ENCODE measurements around the gene OLIG2.
A peak's percentile ranks its signal among the peaks of the same experiment; 100 is the strongest.

OLIG2 gene

DNA sequence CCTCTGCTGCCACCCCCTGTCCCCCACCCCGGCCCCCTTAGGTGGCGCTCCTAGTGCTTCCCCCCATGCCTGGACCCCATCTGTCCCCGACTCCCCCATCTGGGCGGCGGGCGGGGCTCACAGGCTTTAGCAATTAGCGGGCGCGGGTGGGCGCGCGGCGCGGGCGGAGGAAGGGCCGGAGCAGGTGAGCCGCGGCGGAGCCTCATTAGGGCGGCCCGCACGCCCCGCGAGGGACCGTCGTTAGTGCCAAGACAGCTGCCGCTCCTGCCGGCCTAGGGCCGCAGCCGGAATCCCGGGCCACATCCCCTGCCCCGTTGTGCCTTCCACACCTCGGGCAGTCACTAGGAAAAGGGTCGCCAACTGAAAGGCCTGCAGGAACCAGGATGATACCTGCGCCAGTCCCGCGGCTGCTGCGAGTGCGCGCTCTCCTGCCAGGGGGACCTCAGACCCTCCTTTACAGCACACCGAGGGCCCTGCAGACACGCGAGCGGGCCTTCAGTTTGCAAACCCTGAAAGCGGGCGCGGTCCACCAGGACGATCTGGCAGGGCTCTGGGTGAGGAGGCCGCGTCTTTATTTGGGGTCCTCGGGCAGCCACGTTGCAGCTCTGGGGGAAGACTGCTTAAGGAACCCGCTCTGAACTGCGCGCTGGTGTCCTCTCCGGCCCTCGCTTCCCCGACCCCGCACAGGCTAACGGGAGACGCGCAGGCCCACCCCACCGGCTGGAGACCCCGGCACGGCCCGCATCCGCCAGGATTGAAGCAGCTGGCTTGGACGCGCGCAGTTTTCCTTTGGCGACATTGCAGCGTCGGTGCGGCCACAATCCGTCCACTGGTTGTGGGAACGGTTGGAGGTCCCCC is 7.6 kb downstream of the OLIG2 start:
- no peak for DNase-seq (ENCODE audit: low read depth)

DNA sequence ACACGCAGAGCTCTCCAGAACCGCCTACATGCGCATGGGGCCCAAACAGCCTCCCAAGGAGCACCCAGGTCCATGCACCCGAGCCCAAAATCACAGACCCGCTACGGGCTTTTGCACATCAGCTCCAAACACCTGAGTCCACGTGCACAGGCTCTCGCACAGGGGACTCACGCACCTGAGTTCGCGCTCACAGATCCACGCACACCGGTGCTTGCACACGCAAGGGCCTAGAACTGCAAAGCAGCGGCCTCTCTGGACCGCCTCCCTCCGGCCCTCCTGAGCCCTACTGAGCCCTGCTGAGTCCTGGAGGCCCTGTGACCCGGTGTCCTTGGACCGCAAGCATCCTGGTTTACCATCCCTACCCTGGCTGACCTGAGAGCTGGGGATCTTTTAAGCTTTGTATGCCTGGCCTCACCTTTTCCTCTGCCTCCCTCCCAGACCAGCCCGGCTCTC is 8.3 kb downstream of the OLIG2 start:
- no peak for DNase-seq (ENCODE audit: low read depth)

DNA sequence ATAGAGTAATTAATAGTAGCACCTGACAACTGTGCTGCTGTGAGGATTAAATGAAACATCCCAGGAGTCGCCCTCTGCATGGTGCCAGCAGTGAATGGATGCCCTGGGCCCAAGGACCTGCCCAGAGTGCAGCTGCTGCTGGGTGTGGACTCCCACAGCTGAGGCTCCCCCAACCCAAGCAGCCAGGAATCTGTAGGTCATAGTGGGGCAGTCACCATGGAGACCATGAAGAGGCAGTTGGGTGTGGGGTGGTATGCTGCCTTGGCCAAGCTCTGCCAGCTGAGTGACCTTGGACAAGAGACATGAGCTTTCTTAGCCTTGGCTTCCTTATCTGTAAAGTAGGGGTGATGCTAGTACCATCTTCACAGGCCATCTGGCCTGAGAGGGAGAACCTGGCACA is 9.4 kb downstream of the OLIG2 start:
- DNase-seq (ENCODE audit: low read depth), result no peak

DNA sequence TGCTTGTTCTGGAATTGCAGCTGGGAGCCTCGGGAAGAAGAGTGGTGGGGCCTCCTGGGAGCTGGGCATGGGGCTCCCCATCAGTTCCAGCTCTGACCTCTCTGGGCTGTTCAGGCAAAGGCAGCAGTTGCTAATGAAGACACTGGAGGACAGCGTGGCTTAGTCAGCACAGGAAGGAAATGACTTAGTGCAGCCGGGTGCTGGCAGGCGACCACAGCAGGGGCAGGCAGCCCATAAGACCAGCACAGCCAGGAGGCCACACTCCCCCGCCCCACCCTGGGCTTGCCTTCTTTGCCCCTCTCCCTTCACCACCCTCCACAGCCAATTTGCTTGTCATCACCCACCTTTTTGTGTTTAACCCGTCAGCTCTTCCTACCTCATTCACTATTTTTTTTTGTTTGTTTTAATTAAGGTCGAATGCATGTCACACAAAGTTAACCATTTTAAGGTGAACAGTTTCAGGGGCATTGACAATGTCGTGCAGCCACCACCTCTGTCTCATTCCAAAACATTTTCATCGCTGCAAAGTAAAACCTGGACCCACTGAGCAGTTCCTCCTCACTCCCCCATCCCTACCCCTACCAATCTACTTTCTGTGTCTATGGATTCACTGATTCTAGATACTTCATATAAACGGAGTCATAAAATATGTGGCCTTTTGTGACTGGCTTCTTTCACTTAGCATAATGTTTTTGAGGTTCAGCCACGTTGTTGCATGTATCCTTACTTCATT is 10.9 kb downstream of the OLIG2 start:
- peak; percentile 8 for DNase-seq (ENCODE audit: low read depth)

DNA sequence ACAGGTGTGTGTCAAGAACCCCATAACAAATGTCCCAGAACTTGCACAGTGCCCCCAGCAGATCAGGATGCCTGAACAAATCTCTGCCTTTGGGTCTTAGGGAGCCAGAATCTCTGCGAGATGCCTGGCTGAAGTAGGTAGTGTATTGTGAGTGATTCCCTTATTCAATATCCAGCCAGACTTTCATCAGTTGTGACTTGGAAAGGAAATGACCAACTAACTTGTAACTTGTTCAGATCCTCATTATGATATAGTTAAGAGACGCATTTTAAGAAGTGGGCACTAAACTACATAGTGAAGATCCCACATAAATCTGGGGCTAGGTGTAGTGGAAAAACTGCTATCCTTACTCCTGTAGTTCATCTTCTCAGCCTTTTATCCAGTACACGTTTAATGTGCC is 11.8 kb downstream of the OLIG2 start:
- no peak for DNase-seq (ENCODE audit: low read depth)

DNA sequence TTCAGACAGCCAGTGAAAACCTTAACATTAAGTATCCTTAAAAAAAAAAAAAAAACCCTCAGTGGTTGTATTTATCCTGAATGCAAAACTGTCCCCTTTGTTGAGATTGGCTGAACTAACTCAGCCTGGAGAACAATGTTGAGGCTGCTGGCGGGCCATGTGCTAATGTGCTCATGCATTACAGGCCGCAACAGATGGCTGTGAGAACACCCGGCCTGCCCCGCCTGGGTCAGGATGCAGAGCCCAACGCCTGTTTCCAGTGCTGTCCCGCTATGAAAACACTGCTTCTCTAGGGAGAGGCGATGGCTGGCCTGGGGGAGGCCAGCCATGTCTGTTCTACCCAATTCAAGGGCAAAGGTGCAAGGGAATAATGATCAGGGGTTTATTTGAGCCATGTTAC is 13.8 kb downstream of the OLIG2 start:
- DNase-seq (ENCODE audit: low read depth), result no peak

DNA sequence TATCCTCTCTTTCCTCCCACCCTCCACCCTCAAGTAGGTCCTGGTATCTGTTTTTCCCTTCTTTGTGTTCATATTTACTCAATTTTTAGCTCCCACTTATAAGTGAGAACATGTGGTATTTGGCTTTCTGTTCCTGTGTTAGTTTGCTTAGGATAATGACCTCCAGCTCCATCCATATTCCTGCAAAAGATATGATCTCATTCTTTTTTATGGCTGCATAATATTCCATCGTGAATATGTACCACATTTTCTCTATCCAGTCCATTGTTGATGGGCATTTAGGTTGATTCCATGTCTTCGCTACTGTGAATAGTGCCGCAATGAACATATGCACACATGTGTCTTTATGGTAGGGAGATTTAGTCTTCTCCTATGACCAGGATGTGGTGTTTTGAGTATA is 14.5 kb downstream of the OLIG2 start:
- DNase-seq (ENCODE audit: low read depth), result no peak

DNA sequence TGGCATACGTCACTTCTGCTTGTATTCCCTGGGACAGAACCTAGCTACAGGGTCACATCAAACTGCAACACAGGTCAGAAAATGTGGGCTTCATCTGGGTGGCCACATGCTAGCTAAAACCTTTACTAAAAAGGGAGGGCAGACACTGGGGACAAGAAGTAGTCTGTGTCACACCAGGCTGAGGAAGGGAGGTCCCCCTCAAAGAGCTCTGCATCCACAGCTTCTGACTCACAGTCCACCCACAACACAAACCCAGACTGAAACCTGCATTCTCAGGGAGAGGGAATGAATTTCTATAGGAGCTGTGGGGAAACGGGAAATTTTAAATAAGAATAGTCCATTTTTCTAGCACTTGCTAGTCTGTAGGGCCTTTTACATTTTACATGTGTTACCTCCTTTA is 16.2 kb downstream of the OLIG2 start:
- DNase-seq (ENCODE audit: low read depth), result no peak

DNA sequence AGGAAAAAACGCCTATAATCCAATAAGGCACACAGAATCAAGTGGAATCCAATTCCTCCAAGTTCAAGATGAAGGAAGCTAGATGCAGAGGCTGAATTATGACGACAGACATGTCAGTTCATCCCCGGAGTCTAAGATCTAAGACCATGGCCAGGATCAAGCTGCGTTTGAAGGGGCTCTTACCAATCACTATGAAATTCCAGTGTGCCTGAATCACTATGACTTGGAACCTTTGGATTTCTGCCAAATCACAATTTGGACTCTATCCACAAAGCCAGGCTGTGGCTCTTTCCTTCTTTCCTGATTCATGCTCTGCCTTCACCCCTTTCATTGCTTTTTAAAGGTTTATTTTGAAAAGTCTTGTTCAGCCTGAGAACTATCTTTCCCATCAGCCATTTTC is 17.1 kb downstream of the OLIG2 start:
- DNase-seq (ENCODE audit: low read depth), result no peak

DNA sequence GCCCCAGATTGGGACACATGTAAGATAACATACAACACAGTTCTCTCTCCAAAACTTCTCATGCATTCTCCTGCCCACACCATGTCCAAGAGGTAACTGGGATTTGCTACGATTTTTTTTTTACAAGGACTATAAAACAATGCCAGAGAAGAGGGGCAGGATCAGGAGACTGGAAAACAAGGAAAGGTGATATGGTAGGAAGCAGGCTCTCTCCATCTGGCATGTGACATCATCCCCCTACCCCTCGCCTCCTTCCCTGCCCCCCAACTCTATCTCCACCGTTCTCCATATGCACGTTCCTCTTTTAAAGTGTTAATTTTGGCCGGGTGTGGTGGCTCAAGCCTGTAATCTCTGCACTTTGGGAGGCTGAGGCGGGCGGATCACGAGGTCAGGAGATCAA is 20.7 kb downstream of the OLIG2 start:
- DNase-seq (ENCODE audit: low read depth), result no peak

DNA sequence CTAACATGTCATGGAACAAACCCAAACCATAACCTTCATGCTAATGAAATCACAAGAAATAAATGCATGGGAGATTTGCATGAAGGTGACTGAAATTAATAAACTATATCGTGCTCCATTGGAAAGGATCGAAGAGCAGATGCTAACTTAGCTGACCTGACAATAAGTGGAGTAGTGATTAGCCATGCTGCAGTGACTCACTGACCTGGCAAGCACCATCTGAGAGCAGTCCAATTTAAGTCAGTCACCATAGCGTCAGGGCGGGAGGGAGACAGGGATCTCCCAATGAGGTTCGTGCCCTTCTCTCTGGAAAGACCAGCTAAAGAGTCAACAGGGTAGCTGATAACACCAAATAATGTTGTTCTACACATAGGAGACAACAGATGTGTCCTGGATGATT is 21.5 kb downstream of the OLIG2 start:
- DNase-seq (ENCODE audit: low read depth), result no peak

DNA sequence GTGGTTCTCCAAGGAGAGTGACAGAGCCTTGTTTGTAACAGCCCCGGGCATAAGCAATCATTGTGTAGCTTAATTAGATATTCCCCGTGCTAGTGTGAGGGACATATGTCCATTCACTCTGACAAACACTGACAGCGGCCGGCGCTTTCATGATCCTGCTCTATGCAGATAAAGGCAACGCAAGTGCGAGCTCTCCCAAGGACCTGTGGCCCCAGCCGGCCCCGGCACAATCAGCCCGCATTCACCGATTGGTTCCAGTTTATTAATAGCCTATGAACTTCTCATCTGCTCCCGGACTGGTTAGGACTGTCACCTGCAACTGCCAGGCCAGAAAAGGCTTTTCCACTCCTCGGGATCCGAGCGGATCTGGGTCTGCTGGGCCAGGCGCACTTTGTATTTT is 26.2 kb downstream of the OLIG2 start:
- DNase-seq (ENCODE audit: low read depth), result no peak

DNA sequence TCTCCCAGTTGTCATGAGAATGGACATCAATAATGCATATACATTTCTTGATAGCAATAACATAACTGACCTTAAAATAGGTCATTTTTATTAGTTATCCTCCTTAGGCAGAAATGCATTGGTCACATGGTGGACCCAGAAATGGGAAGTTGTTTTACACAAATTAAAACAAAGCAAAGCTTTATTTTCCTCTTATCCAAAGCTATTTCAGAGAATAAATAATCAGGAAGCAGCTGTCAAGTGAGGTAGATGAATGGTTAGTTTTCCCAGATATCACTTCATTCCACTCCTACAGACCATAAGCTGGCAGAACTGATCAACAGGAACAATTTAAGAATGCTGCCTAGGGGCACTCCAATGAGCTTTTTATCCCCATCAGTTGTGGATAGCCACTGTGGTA is 28.2 kb downstream of the OLIG2 start:
- DNase-seq (ENCODE audit: low read depth), result no peak

DNA sequence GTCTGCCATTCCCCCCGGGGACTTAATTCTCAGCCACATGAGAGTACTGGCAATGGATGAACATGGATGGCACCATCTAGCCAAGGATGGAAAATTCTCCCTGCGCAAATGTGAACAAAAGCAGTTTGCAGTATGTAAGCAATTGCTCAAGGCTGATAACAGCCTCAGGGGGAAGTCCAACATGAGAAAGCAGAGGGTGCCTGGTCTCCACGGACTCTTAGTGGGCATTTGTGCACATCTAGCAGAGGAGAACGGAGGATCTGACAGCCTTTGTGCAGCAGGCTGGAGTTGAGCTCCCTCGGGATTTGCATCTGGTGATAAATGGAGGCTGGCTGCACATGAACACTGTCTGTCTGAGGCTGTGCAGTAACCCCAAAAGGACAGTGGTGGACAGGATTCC is 30.3 kb downstream of the OLIG2 start:
- DNase-seq (ENCODE audit: low read depth), result no peak

DNA sequence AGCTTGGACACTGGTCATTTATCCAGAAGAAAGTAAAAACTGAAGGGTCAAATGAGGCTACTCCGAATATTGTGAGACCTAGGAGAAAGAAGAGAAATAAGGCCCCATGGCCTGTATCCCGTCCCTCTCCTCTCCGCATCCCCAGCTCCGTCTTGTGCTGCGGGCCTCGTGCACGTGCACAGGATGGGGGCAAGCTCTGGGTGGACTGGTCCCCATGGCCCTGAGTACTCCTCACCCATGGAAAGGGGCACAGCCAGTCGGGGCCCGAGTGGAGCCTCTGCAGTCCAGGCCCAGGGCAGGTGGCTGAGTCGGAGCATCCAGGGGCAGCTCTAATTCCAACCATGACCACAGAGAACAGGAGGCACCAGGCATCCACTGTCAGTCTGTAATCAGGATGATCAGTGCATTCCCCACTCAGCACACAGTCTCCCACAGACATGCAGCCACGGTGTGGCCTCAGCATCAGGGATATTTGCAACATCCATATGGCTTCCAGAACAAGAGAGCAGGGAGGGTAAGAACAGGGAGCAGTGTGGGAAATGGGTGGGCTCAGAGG is 31.7 kb downstream of the OLIG2 start:
- DNase-seq (ENCODE audit: low read depth), result no peak

DNA sequence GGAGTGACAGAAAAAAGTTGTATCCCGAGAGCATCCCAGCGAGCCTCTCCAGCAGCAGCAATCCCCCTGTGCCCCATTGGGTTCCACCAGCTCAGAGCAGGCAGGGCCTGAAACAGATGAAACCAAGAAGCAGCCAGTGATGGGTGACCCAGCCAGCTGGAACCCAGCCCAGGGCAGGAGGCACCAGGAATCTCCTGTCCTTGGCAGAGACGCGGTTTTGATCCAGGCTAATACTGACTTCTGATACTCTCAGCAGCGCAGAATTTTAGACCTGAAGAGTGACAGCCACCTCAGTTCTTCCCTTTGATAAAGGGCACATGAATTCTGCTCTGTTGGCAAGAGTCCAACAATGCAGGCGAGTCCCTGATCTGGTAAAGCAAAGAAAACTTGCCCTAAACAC is 32.8 kb downstream of the OLIG2 start:
- DNase-seq (ENCODE audit: low read depth), result no peak

DNA sequence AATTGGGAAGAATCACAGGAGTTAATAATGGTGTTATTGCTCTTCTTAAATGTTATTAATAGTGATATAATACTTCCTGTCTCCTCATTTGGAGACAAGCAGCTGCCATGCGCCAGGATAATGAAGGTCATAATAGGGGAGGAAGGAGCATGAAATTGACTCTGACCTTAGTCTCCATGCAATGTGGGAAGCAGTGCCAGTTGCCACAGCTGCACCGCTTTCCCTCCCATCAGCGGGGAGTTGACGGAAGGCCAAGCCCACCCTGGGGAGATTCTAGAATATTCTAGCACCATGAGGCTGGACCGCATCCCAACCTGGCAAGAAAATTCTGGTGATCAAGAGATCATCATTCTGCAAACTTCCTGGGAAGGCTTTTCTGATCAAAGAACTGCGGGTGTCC is 33.2 kb downstream of the OLIG2 start:
- DNase-seq (ENCODE audit: low read depth), result no peak

DNA sequence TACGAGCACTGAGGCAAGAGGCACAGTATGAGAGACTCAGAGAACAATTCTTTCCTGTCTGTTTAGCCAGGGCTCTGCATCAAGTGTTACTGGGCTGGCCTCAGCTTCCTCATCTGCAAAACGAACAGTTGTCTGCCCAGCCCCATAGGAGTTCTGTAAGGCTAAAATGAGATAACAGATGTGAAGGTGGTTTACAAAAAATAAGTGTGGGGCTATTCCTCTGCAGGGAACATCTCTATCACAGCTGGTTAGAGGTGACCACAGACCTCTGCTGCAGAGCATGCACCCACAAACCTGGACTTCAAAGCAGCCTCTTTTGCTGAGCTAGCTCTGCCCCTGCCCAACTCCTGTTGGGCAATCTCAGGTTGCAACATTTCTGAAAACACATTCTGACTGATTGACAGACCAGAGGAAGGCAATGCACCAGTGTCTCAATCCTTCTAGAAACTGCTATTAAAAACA is 33.7 kb downstream of the OLIG2 start:
- no peak for DNase-seq (ENCODE audit: low read depth)

DNA sequence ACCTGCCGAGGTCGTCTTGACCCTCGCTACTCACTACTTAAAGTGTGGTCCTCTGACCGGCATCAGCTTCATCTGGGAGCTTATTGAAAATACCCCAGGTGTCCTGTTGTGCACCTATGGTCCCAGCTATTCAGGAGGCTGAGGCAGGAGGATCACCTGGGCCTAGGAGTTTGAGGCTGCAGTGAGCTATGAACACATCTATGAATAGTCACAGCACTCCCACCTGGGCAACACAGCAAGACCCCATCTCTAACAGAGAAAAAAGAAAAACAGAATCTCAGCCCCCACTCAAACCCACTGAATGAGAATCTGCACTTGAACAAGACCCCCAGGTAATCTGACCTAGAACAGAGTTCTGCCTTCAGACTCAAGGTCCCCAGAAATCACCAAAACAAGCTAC is 35.5 kb downstream of the OLIG2 start:
- no peak for DNase-seq (ENCODE audit: low read depth)

DNA sequence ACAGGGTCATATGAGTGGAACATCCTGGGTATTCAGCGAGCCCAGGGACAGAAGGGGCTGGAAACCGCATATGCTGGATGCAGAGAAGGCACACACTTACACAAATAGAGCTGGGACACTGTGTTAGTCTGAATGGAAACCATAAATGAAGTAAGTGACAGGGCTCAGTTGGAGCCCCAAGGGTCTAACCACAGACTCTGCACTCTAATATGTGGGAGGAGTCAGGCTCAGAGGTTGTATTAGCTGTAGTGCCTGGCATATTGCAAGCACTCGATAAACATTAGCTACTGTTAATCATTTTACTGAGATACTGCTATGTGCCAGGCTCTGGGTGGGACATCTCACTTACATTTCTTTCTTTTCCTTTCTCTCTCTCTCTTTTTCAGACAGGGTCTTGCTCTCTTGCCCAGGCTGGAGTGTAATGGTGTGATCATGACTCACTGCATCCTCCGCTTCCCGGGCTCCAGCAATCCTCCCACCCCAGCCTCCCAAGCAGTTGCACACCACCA is 37.7 kb downstream of the OLIG2 start:
- DNase-seq (ENCODE audit: low read depth), result no peak

DNA sequence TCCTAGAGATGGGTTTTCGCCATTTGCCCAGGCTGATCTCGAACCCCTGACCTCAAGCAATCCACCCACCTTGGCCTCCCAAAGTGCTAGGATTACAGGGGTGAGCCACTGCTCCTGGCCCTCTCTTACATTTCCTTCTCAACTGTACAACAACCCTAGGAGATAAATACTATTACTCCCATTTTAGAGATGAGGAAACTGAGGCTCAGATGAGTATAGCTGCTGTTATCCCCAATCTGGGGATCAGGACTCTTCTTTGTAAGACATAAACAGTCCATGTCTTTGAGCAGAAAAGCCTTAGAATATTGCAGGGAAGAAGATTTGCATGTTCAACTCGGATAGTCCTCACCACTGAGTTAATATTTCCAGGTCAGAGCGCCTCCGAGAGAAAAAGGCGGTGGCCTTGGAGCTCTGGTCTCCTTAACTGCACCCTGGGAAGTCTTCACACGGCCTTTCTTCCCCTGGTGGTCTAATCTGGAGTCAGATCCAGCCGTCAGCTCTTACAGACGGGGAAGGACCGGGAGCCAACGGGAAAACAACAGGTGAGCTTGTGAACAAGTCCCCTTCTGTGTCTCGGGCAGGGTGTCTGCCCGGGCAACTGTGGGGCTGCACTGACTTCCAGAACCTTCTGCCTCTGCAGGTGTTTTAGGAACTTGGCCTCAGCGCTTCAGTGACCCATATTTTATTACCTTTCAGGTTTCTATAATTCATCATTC is 38.3 kb downstream of the OLIG2 start:
- no peak for DNase-seq (ENCODE audit: low read depth)
